ENCODE data around the gene POLD4.

POLD4 gene

GRCh38 chr11:67366546-67366945 lies 13.2 kb upstream of the POLD4 start:
- TF ChIP-seq CTCF (conservative IDR thresholded peaks at IDR 0.05; ENCODE audit: control insufficient read depth, insufficient read depth, low read depth, low read length): no peak
- no peak for DNase-seq (ENCODE audit: low read depth)
- no peak overlapping the region for H3K4me3 ChIP-seq (ENCODE audit: control insufficient read depth, low read depth, low read length)

GRCh38 chr11:67365736-67366444 lies 12.5 kb upstream of the POLD4 start:
- no peak overlapping the region for H3K4me3 ChIP-seq (ENCODE audit: control insufficient read depth, low read depth, low read length)
- DNase-seq (ENCODE audit: low read depth): no peak
- no peak for TF ChIP-seq CTCF (conservative IDR thresholded peaks at IDR 0.05; ENCODE audit: control insufficient read depth, insufficient read depth, low read depth, low read length)

GRCh38 chr11:67364783-67365722 lies 11.7 kb upstream of the POLD4 start:
- no peak overlapping the region for H3K4me3 ChIP-seq (ENCODE audit: control insufficient read depth, low read depth, low read length)
- no peak for DNase-seq (ENCODE audit: low read depth)
- TF ChIP-seq CTCF (conservative IDR thresholded peaks at IDR 0.05; ENCODE audit: control insufficient read depth, insufficient read depth, low read depth, low read length): no peak

- H3K4me3 ChIP-seq (ENCODE audit: control insufficient read depth, low read depth, low read length): no peak overlapping the region
- no peak for TF ChIP-seq CTCF (conservative IDR thresholded peaks at IDR 0.05; ENCODE audit: control insufficient read depth, insufficient read depth, low read depth, low read length)
- no peak for DNase-seq (ENCODE audit: low read depth)
Measured at GRCh38 chr11:67364169-67364568, 10.8 kb upstream of the POLD4 start.

GRCh38 chr11:67357831-67358670 lies 4.7 kb upstream of the POLD4 start:
- H3K4me3 ChIP-seq (ENCODE audit: control insufficient read depth, low read depth, low read length): no peak overlapping the region
- TF ChIP-seq CTCF (conservative IDR thresholded peaks at IDR 0.05; ENCODE audit: control insufficient read depth, insufficient read depth, low read depth, low read length): no peak
- peak; percentile 50 for DNase-seq (ENCODE audit: low read depth)

- peak; percentile 79 for DNase-seq (ENCODE audit: low read depth)
- TF ChIP-seq CTCF (conservative IDR thresholded peaks at IDR 0.05; ENCODE audit: control insufficient read depth, insufficient read depth, low read depth, low read length): peak; percentile 98
- no peak overlapping the region for H3K4me3 ChIP-seq (ENCODE audit: control insufficient read depth, low read depth, low read length)
Measured at GRCh38 chr11:67356864-67357561, 3.7 kb upstream of the POLD4 start.
